Activated CD8-positive, alpha-beta T cell treated with anti-CD3 and anti-CD28 coated beads, Interleukin-2, amount 10 ng/mL, durations not matched to agents 7 days and 5 days (primary cell): Measurements from ENCODE around the gene C16orf74. TPM values are rescaled to one million over a fixed set of nuclear protein-coding genes. Genes with fewer than 3 reads are reported as not detected.

Experiments
- ATAC-seq: fragments of 150-1000 bp; cut with Tn5 transposase; one replicate; pipeline ENCODE4 v1.10.0; 2021; ENCODE audit warnings: moderate library complexity
- CTCF ChIA-PET: fragments of 350-600 bp; sonication (Branson Sonifier 250); formaldehyde crosslinking; loops from one replicate; lab custom pipeline; 2021; ENCODE audit warnings: antibody characterized with exemption; lab: Charles Lee
- POLR2A ChIA-PET: fragments of 350-600 bp; sonication (Branson Sonifier 250); formaldehyde crosslinking; loops from one replicate; lab custom pipeline; 2021; ENCODE audit warnings: antibody characterized with exemption; lab: Charles Lee
- DNase-seq: peaks from one replicate; pipeline ENCODE4 v3.0.0-alpha.2; 2020
- H3K27ac Mint-ChIP-seq: one replicate; pipeline ENCODE4 v1.8.0; 2021; ENCODE audit warnings: mild to moderate bottlenecking, mixed read lengths
- H3K27me3 Mint-ChIP-seq: one replicate; pipeline ENCODE4 v1.8.0; 2021; ENCODE audit warnings: low read depth, mixed read lengths
- H3K36me3 Mint-ChIP-seq: one replicate; pipeline ENCODE4 v1.8.0; 2021; ENCODE audit warnings: low read depth, mixed read lengths
- H3K4me1 Mint-ChIP-seq: one replicate; pipeline ENCODE4 v1.8.0; 2021; ENCODE audit warnings: low read depth, mixed read lengths
- H3K4me3 Mint-ChIP-seq: one replicate; pipeline ENCODE4 v1.8.0; 2021; ENCODE audit warnings: mild to moderate bottlenecking, mixed read lengths
- H3K9me3 Mint-ChIP-seq: one replicate; pipeline ENCODE4 v1.8.0; 2022; ENCODE audit warnings: mixed read lengths; ENCODE audit not compliant: insufficient read depth
- total RNA-seq, 2 experiments: library from RNA; stranded (reverse); gene quantifications; one replicate each; pipeline ENCODE4 v1.2.3, GENCODE V29; 2021

Gene C16orf74
- total RNA-seq, 2 experiments from 2014 or later = 0.21 TPM

GRCh38 chr16:85736921-85737320, 14.0 kb downstream of the C16orf74 start:
- Mint-ChIP-seq H3K27me3 (peaks cover 2% of the 10 kb centered on the region), H3K36me3 (no peaks in the 10 kb centered on the region), H3K4me3 (no peak overlapping the region), H3K27ac (no peak overlapping the region), H3K9me3 (no peaks in the 10 kb centered on the region), H3K4me1 (peaks cover 25% of the 10 kb centered on the region)
- no peak for DNase-seq
- CTCF ChIA-PET = interaction anchor here (0.9 to 1.5 kb wide), 3 partner anchors 20 to 84 kb away, joined by 3 to 8 read pairs (median 6); no protein-coding TSS in a partner anchor
- POLR2A ChIA-PET = interaction anchor here (1.0 kb wide), 1 partner anchor 182 kb away, joined by 4 read pairs; no protein-coding TSS in a partner anchor
- no peak for ATAC-seq

DNA sequence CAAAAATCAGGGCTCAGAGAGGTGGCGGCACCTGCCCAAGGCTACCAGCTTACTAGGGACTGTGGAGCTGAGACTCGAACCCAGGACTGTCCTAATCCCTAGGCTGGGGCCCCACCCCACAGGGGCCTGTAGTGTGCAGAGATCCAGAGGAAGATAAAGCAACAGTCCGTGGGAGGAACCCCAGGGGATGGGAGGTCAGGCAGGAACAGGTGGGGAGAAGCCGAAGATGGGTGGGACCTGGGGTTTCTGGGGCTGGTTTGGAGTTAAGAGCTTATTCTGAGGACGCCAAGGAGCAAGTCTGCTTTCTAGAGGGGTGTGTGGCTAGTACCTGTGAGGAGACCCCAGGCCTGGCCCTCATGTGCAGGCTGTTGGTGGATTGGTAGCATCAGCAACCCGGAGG, 14.9 kb downstream of the C16orf74 start:
- Mint-ChIP-seq H3K9me3 (no peaks in the 10 kb centered on the region), H3K27ac (peak overlapping the region; percentile 74), H3K4me3 (peak overlapping the region; percentile 42), H3K36me3 (no peaks in the 10 kb centered on the region), H3K27me3 (peaks cover 2% of the 10 kb centered on the region), H3K4me1 (peaks cover 25% of the 10 kb centered on the region)
- ATAC-seq (no peak), DNase-seq (no peak)
- POLR2A ChIA-PET = interaction anchor here (1.0 kb wide), 1 partner anchor 181 kb away, joined by 4 read pairs; no protein-coding TSS in a partner anchor
- CTCF ChIA-PET = interaction anchor here (0.7 to 1.5 kb wide), 3 partner anchors 21 to 120 kb away, joined by 3 read pairs; no protein-coding TSS in a partner anchor

- H3K4me3 Mint-ChIP-seq = peak overlapping the region; percentile 42
- ChIA-PET POLR2A (no interaction called here), CTCF (interaction anchor here (0.7 to 1.5 kb wide), 2 partner anchors 20 to 25 kb away, joined by 3 read pairs; no protein-coding TSS in a partner anchor)
- no peaks in the 10 kb centered on the region for H3K36me3 Mint-ChIP-seq
- peak overlapping the region; percentile 74 for H3K27ac Mint-ChIP-seq
- ATAC-seq (peak; percentile 90), DNase-seq (peak; percentile 84)
- H3K9me3 Mint-ChIP-seq = no peaks in the 10 kb centered on the region
- peaks cover 25% of the 10 kb centered on the region for H3K4me1 Mint-ChIP-seq
- peaks cover 2% of the 10 kb centered on the region for H3K27me3 Mint-ChIP-seq
Measured at GRCh38 chr16:85735225-85735635, 15.7 kb downstream of the C16orf74 start.

- ChIA-PET POLR2A (no interaction called here), CTCF (interaction anchor here (0.6 kb wide), 1 partner anchor 13 kb away, joined by 4 read pairs; no protein-coding TSS in a partner anchor)
- ATAC-seq (no peak), DNase-seq (no peak)
- H3K27ac Mint-ChIP-seq = peak overlapping the region; percentile 25
- peaks cover 25% of the 10 kb centered on the region for H3K4me1 Mint-ChIP-seq
- H3K36me3 Mint-ChIP-seq = no peaks in the 10 kb centered on the region
- no peaks in the 10 kb centered on the region for H3K9me3 Mint-ChIP-seq
- no peak overlapping the region for H3K4me3 Mint-ChIP-seq
- H3K27me3 Mint-ChIP-seq = peaks cover 2% of the 10 kb centered on the region
Measured at GRCh38 chr16:85734311-85735017, 16.4 kb downstream of the C16orf74 start.

- Mint-ChIP-seq H3K9me3 (no peaks in the 10 kb centered on the region), H3K27ac (no peak overlapping the region), H3K4me3 (no peak overlapping the region), H3K27me3 (peaks cover 2% of the 10 kb centered on the region), H3K4me1 (peaks cover 25% of the 10 kb centered on the region), H3K36me3 (no peaks in the 10 kb centered on the region)
- no peak for DNase-seq
- ChIA-PET POLR2A (no interaction called here), CTCF (interaction anchor here (0.6 kb wide), 1 partner anchor 13 kb away, joined by 4 read pairs; no protein-coding TSS in a partner anchor)
- ATAC-seq = no peak
Measured at GRCh38 chr16:85733839-85734170, 17.1 kb downstream of the C16orf74 start.

GRCh38 chr16:85733155-85733838, 17.6 kb downstream of the C16orf74 start:
- DNase-seq (no peak), ATAC-seq (no peak)
- no peaks in the 10 kb centered on the region for H3K9me3 Mint-ChIP-seq
- no peaks in the 10 kb centered on the region for H3K36me3 Mint-ChIP-seq
- no peak overlapping the region for H3K4me3 Mint-ChIP-seq
- POLR2A ChIA-PET = no interaction called here
- H3K27me3 Mint-ChIP-seq = peaks cover 2% of the 10 kb centered on the region
- CTCF ChIA-PET = no interaction called here
- H3K4me1 Mint-ChIP-seq = peaks cover 25% of the 10 kb centered on the region
- H3K27ac Mint-ChIP-seq = no peak overlapping the region

- ChIA-PET CTCF (no interaction called here), POLR2A (no interaction called here)
- ATAC-seq (no peak), DNase-seq (no peak)
- Mint-ChIP-seq H3K4me1 (peaks cover 23% of the 10 kb centered on the region), H3K36me3 (no peaks in the 10 kb centered on the region), H3K27ac (no peak overlapping the region), H3K27me3 (peaks cover under 1% of the 10 kb centered on the region), H3K9me3 (no peaks in the 10 kb centered on the region), H3K4me3 (no peak overlapping the region)
Measured at GRCh38 chr16:85731179-85731578, 19.7 kb downstream of the C16orf74 start.

DNA sequence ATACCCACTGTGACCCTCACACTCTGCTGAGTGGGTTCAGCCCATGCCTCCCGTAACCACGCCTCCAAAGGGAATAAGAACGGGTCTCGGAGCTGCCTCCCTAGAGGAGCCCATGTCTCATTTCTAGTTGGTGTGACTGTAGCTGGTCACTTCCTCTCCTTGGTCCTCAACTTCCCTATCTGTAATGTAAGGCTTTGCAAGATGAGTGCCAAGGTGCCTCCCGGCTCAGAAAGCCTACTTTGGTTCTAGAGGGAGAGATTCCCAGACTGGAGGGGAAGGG, 20.8 kb downstream of the C16orf74 start:
- no peaks in the 10 kb centered on the region for H3K36me3 Mint-ChIP-seq
- ChIA-PET POLR2A (no interaction called here), CTCF (interaction anchor here (1.1 kb wide), 1 partner anchor 29 kb away, joined by 5 read pairs; no protein-coding TSS in a partner anchor)
- ATAC-seq (no peak), DNase-seq (no peak)
- no peaks in the 10 kb centered on the region for H3K9me3 Mint-ChIP-seq
- no peak overlapping the region for H3K27ac Mint-ChIP-seq
- H3K27me3 Mint-ChIP-seq = no peaks in the 10 kb centered on the region
- H3K4me1 Mint-ChIP-seq = peaks cover 12% of the 10 kb centered on the region
- no peak overlapping the region for H3K4me3 Mint-ChIP-seq

DNA sequence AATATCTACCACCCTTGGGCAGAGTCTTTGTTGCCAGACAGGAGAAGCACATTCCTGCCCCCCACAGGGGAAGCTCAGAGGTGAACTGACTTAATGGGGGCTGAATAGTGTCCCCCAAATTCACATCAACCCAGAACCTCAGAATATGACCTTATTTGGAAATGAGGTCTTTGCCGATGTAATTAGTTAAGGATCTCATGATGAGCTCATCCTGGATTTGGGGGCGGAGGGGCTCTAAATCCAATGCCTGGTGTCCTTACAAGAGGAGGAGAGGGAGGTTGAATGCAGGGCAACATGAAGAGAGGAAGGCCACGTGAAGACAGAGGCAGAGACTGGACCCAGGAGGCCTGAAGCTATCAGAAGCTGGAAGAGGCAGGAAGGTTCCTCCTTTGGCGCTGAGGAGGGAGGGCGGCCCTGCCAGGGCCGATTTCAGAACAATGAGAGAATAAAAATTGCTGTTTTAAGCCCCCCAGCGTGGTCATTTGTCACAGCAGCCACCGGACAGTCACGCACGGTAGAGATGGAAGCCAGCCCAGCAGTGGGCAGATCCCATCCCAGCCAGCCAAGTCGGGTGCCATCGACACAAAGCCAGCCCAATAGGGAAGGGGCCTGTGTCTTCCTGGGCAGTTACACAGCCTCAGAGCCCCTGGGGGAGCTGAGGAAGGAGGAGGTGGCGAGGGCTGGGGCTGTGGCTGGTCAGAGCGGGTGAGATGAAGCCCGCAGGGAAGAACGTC, 21.3 kb downstream of the C16orf74 start:
- H3K4me1 Mint-ChIP-seq = peaks cover 7% of the 10 kb centered on the region
- H3K27me3 Mint-ChIP-seq = no peaks in the 10 kb centered on the region
- no peaks in the 10 kb centered on the region for H3K36me3 Mint-ChIP-seq
- no peak overlapping the region for H3K27ac Mint-ChIP-seq
- DNase-seq = no peak
- no peaks in the 10 kb centered on the region for H3K9me3 Mint-ChIP-seq
- no peak for ATAC-seq
- CTCF ChIA-PET = interaction anchor here (0.5 to 1.1 kb wide), 3 partner anchors 10 to 379 kb away, joined by 3 to 7 read pairs (median 5); no protein-coding TSS in a partner anchor
- H3K4me3 Mint-ChIP-seq = no peak overlapping the region
- POLR2A ChIA-PET = no interaction called here

GRCh38 chr16:85728879-85729278, 22.0 kb downstream of the C16orf74 start:
- CTCF ChIA-PET = interaction anchor here (1.0 to 1.1 kb wide), 2 partner anchors 10 to 31 kb away, joined by 5 to 7 read pairs; no protein-coding TSS in a partner anchor

GRCh38 chr16:85724936-85725335, 26.0 kb downstream of the C16orf74 start:
- no peaks in the 10 kb centered on the region for H3K4me1 Mint-ChIP-seq
- ATAC-seq (no peak), DNase-seq (no peak)
- no peak overlapping the region for H3K27ac Mint-ChIP-seq
- ChIA-PET CTCF (interaction anchor here (2.5 kb wide), 1 partner anchor 109 kb away, joined by 6 read pairs; no protein-coding TSS in a partner anchor), POLR2A (no interaction called here)
- H3K36me3 Mint-ChIP-seq = no peaks in the 10 kb centered on the region
- peaks cover 3% of the 10 kb centered on the region for H3K27me3 Mint-ChIP-seq
- no peaks in the 10 kb centered on the region for H3K9me3 Mint-ChIP-seq
- H3K4me3 Mint-ChIP-seq = no peak overlapping the region

More at GRCh38 chr16:85728879-85729278, 22.0 kb downstream of the C16orf74 start:
- no peaks in the 10 kb centered on the region for H3K36me3 Mint-ChIP-seq
- DNase-seq (no peak), ATAC-seq (no peak)
- H3K9me3 Mint-ChIP-seq = no peaks in the 10 kb centered on the region
- H3K27ac Mint-ChIP-seq = no peak overlapping the region
- POLR2A ChIA-PET = no interaction called here
- H3K4me1 Mint-ChIP-seq = peaks cover 3% of the 10 kb centered on the region
- peaks cover 3% of the 10 kb centered on the region for H3K27me3 Mint-ChIP-seq
- no peak overlapping the region for H3K4me3 Mint-ChIP-seq
